Stimulated activated naive CD8-positive, alpha-beta T cell treated with anti-CD3 and anti-CD28 coated beads, Interleukin-15, Interleukin-2, amounts not matched to agents 100 ng/mL and 50 ng/mL, for 24 hours (primary cell): ENCODE measurements around the gene CLIC3.
"Not testable (repeated sequence)": the region's sequence is repeated elsewhere in the genome, so short reads cannot be mapped to it uniquely, and the experiment has no call there.

Source experiments
- H3K27ac Mint-ChIP-seq: one replicate; pipeline ENCODE4 v1.8.0; 2021; ENCODE audit warnings: mild to moderate bottlenecking, mixed read lengths
- H3K27me3 Mint-ChIP-seq: one replicate; pipeline ENCODE4 v1.8.0; 2021; ENCODE audit warnings: mixed read lengths
- H3K36me3 Mint-ChIP-seq: one replicate; pipeline ENCODE4 v1.8.0; 2021; ENCODE audit warnings: low read depth, mixed read lengths
- H3K4me1 Mint-ChIP-seq: one replicate; pipeline ENCODE4 v1.8.0; 2021; ENCODE audit warnings: low read depth, mixed read lengths
- H3K4me3 Mint-ChIP-seq: one replicate; pipeline ENCODE4 v1.8.0; 2021; ENCODE audit warnings: mild to moderate bottlenecking, mixed read lengths
- H3K9me3 Mint-ChIP-seq: one replicate; pipeline ENCODE4 v1.8.0; 2021; ENCODE audit warnings: mixed read lengths

Gene CLIC3

GRCh38 chr9:137034709-137035506 lies 38.5 kb upstream of the CLIC3 start:
- H3K27me3 Mint-ChIP-seq, result no peaks in the 10 kb centered on the region
- no peaks in the 10 kb centered on the region for H3K36me3 Mint-ChIP-seq
- no peaks in the 10 kb centered on the region for H3K9me3 Mint-ChIP-seq
- H3K4me1 Mint-ChIP-seq, result peaks cover 40% of the 10 kb centered on the region
- peak overlapping the region; percentile 63 for H3K27ac Mint-ChIP-seq
- peak overlapping the region; percentile 53 for H3K4me3 Mint-ChIP-seq

- Mint-ChIP-seq H3K4me3 (peak overlapping the region; percentile 53), H3K4me1 (peaks cover 47% of the 10 kb centered on the region), H3K36me3 (no peaks in the 10 kb centered on the region), H3K27ac (peak overlapping the region; percentile 63), H3K27me3 (no peaks in the 10 kb centered on the region), H3K9me3 (no peaks in the 10 kb centered on the region)
These were observed 37.8 kb upstream of the CLIC3 start for GRCh38 chr9:137034039-137034708.

GRCh38 chr9:137033481-137033880 lies 37.1 kb upstream of the CLIC3 start:
- H3K36me3 Mint-ChIP-seq, H3K27ac Mint-ChIP-seq, H3K4me3 Mint-ChIP-seq, H3K27me3 Mint-ChIP-seq, H3K9me3 Mint-ChIP-seq: not testable (repeated sequence)
- H3K4me1 Mint-ChIP-seq, result peaks cover 53% of the 10 kb centered on the region

GRCh38 chr9:137032858-137033257 lies 36.5 kb upstream of the CLIC3 start:
- Mint-ChIP-seq H3K4me3 (peak overlapping the region; percentile 40), H3K36me3 (no peaks in the 10 kb centered on the region), H3K9me3 (no peaks in the 10 kb centered on the region), H3K4me1 (peaks cover 53% of the 10 kb centered on the region), H3K27me3 (no peaks in the 10 kb centered on the region), H3K27ac (no peak overlapping the region)

- Mint-ChIP-seq H3K27ac (no peak within 1 kb of the TSS), H3K9me3 (no peaks in the 10 kb centered on the region), H3K4me1 (peaks cover 57% of the 10 kb centered on the region), H3K27me3 (no peaks in the 10 kb centered on the region), H3K4me3 (peak within 1 kb of the TSS; percentile 47), H3K36me3 (no peaks in the 10 kb centered on the region)
These were observed 35.7 kb upstream of the CLIC3 start, which contains the start of gene FUT7 for GRCh38 chr9:137031904-137032640. Gene FUT7, minus strand, starts transcription at chr9:137032088. Its CDS starts 97 bp downstream, at chr9:137031991.

- no peaks in the 10 kb centered on the region for H3K27me3 Mint-ChIP-seq
- H3K27ac Mint-ChIP-seq, result no peak overlapping the region
- H3K9me3 Mint-ChIP-seq, result no peaks in the 10 kb centered on the region
- peak overlapping the region; percentile 33 for H3K4me3 Mint-ChIP-seq
- H3K36me3 Mint-ChIP-seq, result no peaks in the 10 kb centered on the region
- H3K4me1 Mint-ChIP-seq, result peaks cover 57% of the 10 kb centered on the region
These were observed 34.5 kb upstream of the CLIC3 start for GRCh38 chr9:137030538-137031527.

GRCh38 chr9:137030006-137030405 lies 33.6 kb upstream of the CLIC3 start:
- Mint-ChIP-seq H3K4me1 (peaks cover 56% of the 10 kb centered on the region), H3K27ac (no peak overlapping the region), H3K4me3 (peak overlapping the region; percentile 33), H3K9me3 (no peaks in the 10 kb centered on the region), H3K36me3 (no peaks in the 10 kb centered on the region), H3K27me3 (no peaks in the 10 kb centered on the region)

GRCh38 chr9:137029058-137029936 lies 32.9 kb upstream of the CLIC3 start:
- H3K27me3 Mint-ChIP-seq, result no peaks in the 10 kb centered on the region
- H3K4me1 Mint-ChIP-seq, result peaks cover 49% of the 10 kb centered on the region
- peak overlapping the region; percentile 55 for H3K27ac Mint-ChIP-seq
- H3K4me3 Mint-ChIP-seq, result peak overlapping the region; percentile 66
- H3K9me3 Mint-ChIP-seq, result no peaks in the 10 kb centered on the region
- H3K36me3 Mint-ChIP-seq, result no peaks in the 10 kb centered on the region

GRCh38 chr9:137028263-137029057 lies 32.1 kb upstream of the CLIC3 start:
- Mint-ChIP-seq H3K36me3 (no peaks in the 10 kb centered on the region), H3K4me1 (peaks cover 45% of the 10 kb centered on the region), H3K9me3 (no peaks in the 10 kb centered on the region), H3K4me3 (peak overlapping the region; percentile 66), H3K27me3 (no peaks in the 10 kb centered on the region), H3K27ac (no peak overlapping the region)

GRCh38 chr9:137027369-137028262 lies 31.2 kb upstream of the CLIC3 start, which contains the start of gene ABCA2:
Gene ABCA2, minus strand, starts transcription at chr9:137028237. Its CDS starts 97 bp downstream, at chr9:137028140.
- Mint-ChIP-seq H3K9me3 (no peaks in the 10 kb centered on the region), H3K4me1 (peaks cover 36% of the 10 kb centered on the region), H3K36me3 (no peaks in the 10 kb centered on the region), H3K27ac (peak within 1 kb of the TSS; percentile 18), H3K4me3 (peak within 1 kb of the TSS; percentile 76), H3K27me3 (no peaks in the 10 kb centered on the region)

- Mint-ChIP-seq H3K36me3 (no peaks in the 10 kb centered on the region), H3K27me3 (no peaks in the 10 kb centered on the region), H3K4me1 (peaks cover 30% of the 10 kb centered on the region), H3K9me3 (no peaks in the 10 kb centered on the region), H3K4me3 (peak overlapping the region; percentile 76), H3K27ac (no peak overlapping the region)
These were observed 30.5 kb upstream of the CLIC3 start for GRCh38 chr9:137026828-137027227.

- Mint-ChIP-seq H3K4me3 (no peak overlapping the region), H3K9me3 (no peaks in the 10 kb centered on the region), H3K4me1 (peaks cover 28% of the 10 kb centered on the region), H3K36me3 (no peaks in the 10 kb centered on the region), H3K27ac (no peak overlapping the region), H3K27me3 (no peaks in the 10 kb centered on the region)
These were observed 30.0 kb upstream of the CLIC3 start for GRCh38 chr9:137026384-137026783.
